Germinal center (tissue), 1 donor: ENCODE results near the gene MON1B.
"Not testable (repeated sequence)": the region's sequence is repeated elsewhere in the genome, so short reads cannot be mapped to it uniquely, and the experiment has no call there.

Source experiments
- DNase-seq: peaks from one replicate; pipeline ENCODE4 v3.0.0; 2012; ENCODE audit warnings: mixed read lengths, low spot score

MON1B gene

GRCh38 chr16:77190478-77191258 is at the start of gene MON1B:
TSS of gene MON1B (plus strand) at chr16:77191190. CDS start at chr16:77191486, 296 bp downstream.
- DNase-seq: peak; percentile 99

GRCh38 chr16:77143364-77143763 is 47.6 kb upstream of the MON1B start:
- no peak for DNase-seq

GRCh38 chr16:77148121-77148520 is 42.9 kb upstream of the MON1B start:
- DNase-seq: no peak

GRCh38 chr16:77157346-77158058 is 33.5 kb upstream of the MON1B start:
- DNase-seq: no peak

GRCh38 chr16:77158293-77158692 is 32.7 kb upstream of the MON1B start:
- DNase-seq: no peak

- DNase-seq: no peak
Measured at GRCh38 chr16:77165006-77165405, 26.0 kb upstream of the MON1B start.

GRCh38 chr16:77165536-77166236 is 25.3 kb upstream of the MON1B start:
- not testable (repeated sequence) for DNase-seq

GRCh38 chr16:77166726-77167125 is 24.3 kb upstream of the MON1B start:
- no peak for DNase-seq

GRCh38 chr16:77168901-77169300 is 22.1 kb upstream of the MON1B start:
- DNase-seq: no peak

GRCh38 chr16:77169650-77170236 is 21.2 kb upstream of the MON1B start:
- DNase-seq: peak; percentile 60

- DNase-seq: no peak
Measured at GRCh38 chr16:77170805-77171204, 20.2 kb upstream of the MON1B start.

- peak; percentile 48 for DNase-seq
Measured at GRCh38 chr16:77171745-77172635, 19.0 kb upstream of the MON1B start.

GRCh38 chr16:77172951-77173350 is 18.0 kb upstream of the MON1B start:
- no peak for DNase-seq

GRCh38 chr16:77183137-77183536 is 7.9 kb upstream of the MON1B start:
- DNase-seq: no peak

- not testable (repeated sequence) for DNase-seq
Measured at GRCh38 chr16:77186298-77186697, 4.7 kb upstream of the MON1B start.

- no peak for DNase-seq
Measured at GRCh38 chr16:77190190-77190477, 856 bp upstream of the MON1B start.

- DNase-seq: peak; percentile 33
Measured at GRCh38 chr16:77191259-77191969, 424 bp downstream of the MON1B start.

GRCh38 chr16:77193377-77193776 is 2.4 kb downstream of the MON1B start:
- no peak for DNase-seq

GRCh38 chr16:77194295-77195231 is 3.6 kb downstream of the MON1B start:
- no peak for DNase-seq

- DNase-seq: no peak
Measured at GRCh38 chr16:77195411-77195810, 4.4 kb downstream of the MON1B start.
